Kasumi-1 (cell line): Measurements from ENCODE around the gene C10orf67.
"Not testable (repeated sequence)": the region's sequence is repeated elsewhere in the genome, so short reads cannot be mapped to it uniquely, and the experiment has no call there.

Source experiments
- DNase-seq, 2 experiments: peaks; one replicate each; lab custom pipeline; 2025; lab: John Stamatoyannopoulos, UW

The C10orf67 gene

GRCh38 chr10:23362069-23362830, 17.7 kb upstream of the C10orf67 start:
- no peak for DNase-seq

DNA sequence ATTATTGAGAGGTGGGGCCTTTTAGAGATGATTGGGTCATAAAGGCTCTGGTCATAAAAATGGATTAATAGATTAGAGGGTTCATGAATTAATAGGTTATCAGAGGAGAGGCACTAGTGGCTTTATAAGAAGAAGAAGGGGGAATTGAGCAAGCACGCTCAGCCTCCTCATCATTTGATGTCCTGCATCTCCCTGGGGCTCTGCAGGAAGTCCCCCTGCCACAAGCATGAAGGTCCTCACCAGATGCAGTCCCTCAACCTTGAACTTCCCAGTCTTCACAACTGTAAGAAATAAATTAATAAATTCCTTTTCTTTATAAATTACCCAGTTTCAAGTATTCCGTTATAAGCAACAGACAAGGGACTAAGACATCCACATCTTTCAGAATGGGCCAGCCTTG, 17.1 kb upstream of the C10orf67 start:
- no peak for DNase-seq

DNA sequence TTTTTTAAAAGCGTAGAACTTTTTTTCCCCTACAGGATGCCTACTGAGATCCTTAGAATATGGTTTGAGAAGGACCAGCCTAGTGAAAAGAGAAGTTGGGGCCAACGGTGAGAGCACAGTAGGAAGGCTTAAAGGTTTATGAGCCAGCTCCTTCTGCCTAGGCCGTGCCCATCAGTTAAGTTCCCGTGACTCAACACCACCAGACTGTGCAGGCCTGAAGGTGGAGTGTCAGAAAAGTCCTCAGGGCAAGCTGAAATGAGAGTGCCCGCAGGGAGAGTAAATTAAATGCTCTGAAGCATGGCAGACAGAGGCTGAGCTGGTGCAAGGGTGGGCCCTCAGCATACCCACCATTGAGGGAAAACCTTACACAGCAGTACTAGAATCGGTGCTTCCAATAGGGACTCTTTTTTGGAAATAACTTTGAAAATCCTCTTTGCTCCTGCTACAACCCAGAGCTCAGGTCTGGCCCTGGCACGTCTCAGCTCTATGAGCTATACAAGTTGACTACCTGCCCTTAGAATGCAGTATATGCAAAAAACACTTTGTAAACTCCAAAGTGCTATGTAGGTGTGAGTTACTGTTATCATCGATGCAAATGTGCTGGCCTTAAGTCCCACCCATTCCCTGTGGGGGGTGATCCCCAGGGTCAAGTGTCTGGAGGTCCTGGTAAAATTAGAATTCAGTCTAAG, 15.2 kb upstream of the C10orf67 start:
- DNase-seq: no peak

GRCh38 chr10:23358357-23358756, 13.8 kb upstream of the C10orf67 start:
- DNase-seq: no peak

- DNase-seq: no peak
These were observed 10.2 kb upstream of the C10orf67 start for GRCh38 chr10:23354630-23355279.

DNA sequence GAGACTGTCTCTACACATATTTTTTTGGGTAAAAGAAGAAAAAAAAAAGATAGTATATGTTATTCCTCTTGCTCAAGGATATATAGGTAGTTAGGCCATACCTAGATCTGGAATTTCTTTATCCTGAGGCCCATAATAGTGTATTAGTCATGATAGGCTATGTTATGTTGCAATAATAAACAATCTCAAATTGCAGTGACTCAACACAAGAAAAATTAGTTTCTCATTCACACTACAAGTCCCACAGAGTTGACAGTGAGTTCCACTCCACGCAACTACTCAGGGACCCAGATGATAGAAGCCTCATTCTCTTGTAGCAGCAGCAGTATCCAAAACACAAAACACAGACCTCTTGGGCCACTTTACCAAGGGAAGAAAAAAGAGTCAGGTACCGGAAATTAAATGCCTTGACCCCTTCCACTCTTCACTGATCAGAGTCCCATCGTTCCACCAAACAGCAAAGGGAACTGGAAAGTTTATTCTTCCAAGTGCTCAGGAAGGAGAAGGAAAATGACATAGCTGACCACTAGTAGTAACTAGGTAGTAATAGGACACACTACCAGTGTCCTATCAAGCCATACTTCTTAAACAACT, 7.4 kb upstream of the C10orf67 start:
- no peak for DNase-seq

DNA sequence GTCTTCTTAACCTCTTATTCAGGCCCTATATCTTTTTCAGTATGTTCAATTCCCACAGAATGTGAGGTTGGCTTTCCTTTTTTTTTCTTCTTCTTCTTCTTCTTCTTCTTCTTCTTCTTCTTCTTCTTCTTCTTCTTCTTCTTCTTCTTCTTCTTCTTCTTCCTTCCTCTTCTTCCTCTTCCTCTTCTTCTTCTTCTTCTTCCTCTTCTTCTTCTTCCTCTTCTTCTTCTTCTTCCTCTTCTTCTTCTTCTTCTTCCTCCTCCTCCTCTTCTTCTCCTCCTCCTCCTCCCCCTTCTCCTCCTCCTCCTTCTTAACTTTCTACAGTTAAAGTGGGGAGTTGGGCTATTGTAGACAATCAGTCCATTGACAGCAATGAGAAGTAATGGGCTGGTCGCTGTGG, 6.1 kb upstream of the C10orf67 start:
- not testable (repeated sequence) for DNase-seq

DNA sequence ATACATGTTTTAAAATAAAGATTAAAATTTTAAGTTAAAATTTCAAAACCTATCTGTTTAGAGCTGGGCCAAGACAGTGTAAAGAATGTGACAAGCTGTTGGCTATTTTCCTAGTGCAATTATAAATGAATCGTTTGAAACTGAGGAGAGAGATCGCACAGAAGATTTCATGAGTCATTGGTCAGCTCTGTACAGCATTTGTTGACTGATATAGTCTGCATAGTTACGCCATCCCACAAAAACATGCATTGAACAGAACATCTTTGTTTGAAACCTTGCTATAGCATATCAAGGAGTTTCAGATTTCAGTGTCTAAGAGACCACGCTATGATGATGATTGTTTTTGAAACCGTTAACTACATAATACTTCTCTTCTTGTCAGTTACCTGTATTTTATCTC, 1.3 kb upstream of the C10orf67 start:
- no peak for DNase-seq

GRCh38 chr10:23343591-23344240, 881 bp downstream of the C10orf67 start:
- no peak for DNase-seq

DNA sequence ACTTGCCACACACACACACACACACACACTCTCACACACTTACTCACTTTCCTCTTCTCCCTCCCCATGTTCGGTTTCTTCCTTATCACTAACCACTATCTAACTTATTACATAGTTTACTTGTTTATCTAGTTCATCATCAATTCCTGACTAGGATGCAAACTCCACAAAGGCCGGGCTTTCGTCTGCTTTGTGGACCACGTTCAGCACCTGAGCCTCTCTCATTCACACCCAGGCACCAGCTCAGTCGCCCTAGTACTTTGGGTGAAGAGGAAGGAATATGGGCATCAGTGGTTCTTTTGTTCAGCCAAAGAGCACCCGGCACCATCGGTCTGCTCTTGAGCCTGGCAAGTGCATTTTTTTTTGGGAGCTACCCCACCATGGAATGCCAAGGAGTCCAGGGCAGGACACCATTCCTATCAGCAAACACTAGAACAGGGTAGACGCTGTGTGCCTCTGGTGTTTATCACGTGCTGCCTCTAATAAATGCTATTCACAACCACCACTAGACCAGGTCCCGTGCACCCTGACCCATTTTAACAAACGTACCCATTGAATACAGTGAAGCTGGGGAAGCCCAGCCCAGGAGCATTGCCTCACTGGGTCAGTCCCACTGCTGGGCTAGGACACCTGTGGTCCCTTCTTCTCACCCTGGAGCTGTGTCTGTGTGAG, 2.2 kb downstream of the C10orf67 start:
- no peak for DNase-seq

GRCh38 chr10:23341004-23341403, 3.6 kb downstream of the C10orf67 start:
- no peak for DNase-seq

DNA sequence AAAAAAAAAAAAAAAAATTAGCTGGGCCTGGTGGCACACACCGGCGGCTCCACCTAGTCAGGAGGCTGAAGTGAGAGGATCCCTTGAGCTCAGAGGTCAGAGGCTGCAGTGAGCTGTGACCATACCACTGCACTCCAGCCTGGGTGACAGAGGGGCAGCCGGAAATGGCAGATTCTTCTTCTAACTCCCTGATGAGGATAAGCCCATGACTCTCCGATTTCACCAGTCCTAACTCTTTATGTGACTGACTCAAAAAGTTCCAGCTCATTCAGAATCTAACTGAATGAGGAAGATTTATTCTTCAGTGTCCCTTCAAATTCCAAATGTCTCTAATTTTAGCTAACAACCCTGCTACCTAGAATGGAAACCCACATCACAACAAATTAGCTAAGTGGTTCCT, 4.2 kb downstream of the C10orf67 start:
- no peak for DNase-seq

DNA sequence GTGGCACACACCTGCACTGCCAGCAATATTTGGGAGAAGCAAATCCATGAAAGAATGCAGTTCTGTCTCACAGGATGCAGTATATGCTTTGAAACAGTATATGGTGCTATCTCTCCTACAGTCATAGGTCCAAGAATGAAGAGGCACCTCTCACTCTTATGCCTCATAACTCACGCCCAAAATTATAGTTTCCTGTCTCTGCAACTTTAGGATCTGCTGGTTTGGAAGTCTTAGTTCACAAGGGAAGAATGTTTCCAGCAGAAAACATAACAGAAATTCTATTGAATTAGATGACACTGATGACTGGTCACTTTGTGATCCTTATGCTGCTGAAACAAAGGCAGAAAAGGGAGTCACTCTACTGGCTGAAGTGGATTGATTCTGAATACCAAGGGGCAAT, 5.7 kb downstream of the C10orf67 start:
- DNase-seq: no peak

DNA sequence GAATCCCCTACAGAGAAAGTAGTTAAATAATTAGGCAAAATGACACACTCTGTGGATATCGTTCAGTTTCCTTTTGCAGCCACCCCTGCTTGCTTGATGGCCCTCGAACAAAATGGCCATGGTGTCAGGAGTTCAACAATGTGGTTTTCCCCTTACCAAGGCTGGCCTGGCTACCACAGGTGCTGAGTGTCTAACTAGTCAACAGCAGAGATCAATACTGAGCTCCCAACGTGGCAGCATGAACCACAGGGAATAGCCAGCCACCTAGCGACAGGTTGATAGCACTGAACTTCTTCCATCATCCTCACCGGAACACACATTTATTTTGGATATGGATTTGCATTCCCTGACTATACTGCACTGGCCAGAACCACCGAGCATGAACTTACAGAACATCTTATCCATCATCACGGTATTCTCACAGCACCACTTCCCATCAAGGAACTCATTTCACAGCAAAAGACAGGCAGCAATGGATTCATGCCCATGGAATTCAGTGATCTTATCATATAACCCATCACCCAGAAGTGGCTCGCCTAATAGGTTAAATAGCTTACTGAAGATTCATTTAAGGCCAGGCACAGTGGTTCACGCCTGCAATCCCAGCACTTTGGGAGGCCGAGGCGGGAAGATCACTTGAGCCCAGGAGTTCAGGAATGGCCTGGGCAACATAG, 6.3 kb downstream of the C10orf67 start:
- no peak for DNase-seq

GRCh38 chr10:23337616-23338015, 7.0 kb downstream of the C10orf67 start:
- no peak for DNase-seq

- peak; percentile 7 to 26 for DNase-seq
These were observed 12.9 kb downstream of the C10orf67 start for GRCh38 chr10:23331567-23332301.

DNA sequence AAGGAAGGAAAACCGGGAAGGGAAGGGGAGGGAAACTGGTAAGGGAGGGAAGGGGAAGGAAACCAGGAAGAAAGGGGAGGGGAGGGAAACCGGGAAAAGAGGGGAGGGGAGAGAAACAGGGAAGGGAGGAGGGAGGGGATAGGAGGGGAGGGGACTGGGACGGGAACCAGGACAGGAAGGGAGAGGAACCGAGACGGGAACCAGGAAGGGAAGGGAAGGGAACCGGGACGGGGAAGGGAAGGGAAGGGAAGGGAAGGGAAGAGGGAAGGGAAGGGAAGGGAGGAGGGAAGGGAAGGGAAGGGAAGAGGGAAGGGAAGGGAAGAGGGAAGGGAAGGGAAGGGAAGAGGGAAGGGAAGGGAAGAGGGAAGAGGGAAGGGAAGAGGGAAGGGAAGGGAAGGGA, 13.6 kb downstream of the C10orf67 start:
- DNase-seq: no peak

DNA sequence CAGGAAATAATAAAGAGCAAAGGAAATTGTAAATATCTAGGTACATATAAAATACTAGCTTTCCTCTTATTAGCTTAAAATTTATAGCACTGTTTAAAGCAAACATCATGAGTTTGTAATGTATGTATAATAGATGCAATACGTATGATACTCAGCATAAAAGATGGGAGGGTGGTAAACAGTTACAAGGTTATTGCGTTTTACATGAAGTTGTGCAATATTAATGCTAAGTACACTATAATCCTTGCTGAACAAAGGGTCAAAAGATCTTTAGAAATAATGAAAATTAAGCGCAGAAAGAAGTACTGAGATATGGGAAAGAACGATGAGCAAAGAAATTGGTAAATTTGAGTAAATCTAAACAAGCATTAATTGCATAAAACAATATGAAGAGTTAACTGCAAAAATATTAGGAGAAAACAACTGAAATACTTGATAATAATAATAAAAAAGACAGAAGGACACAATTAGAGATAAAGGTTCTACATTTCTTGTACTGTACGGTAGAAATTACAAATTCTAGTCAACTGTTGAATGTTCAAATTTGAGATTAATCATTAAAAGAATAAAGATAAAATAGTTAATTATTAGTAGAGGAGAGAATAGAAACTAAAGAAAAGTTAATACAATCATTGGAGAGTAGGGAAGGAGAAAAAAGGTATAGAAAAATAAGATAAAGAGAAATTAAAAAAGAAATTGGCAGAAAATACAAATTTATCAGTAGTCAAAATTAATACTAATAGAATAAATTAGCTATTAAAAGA, 17.9 kb downstream of the C10orf67 start:
- DNase-seq: no peak

DNA sequence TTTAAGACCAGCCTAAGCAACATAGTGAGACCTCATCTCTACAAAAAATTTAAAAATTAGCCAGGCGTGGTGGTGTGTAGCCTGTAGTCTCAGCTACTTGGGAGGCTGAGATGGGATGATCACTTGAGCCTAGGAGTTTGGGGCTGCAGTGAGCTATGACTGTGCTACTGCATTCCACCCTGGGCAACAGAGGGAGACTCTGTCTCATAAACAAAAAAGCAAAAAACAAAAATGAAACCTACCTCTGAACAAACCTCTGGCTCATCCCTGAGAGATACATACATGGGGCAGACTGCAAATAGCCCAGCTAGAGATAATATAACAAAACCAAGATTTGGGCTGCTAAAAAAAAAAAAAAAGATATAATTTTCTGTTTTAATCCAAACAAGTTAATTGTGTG, 19.5 kb downstream of the C10orf67 start:
- no peak for DNase-seq

GRCh38 chr10:23324351-23324750, 20.2 kb downstream of the C10orf67 start:
- DNase-seq: no peak
